GM12878 (cell line): ENCODE measurements around the gene ZXDC. TPM values are rescaled to one million over a fixed set of nuclear protein-coding genes. Genes with fewer than 3 reads are reported as not detected.

Experiments
- ATAC-seq: fragments of 200-7000 bp; cut with Tn5 transposase; 3 replicates; pipeline ENCODE4 v1.9.1; 2020; ENCODE audit warnings: mild to moderate bottlenecking, moderate library complexity
- BruUV-seq: library from RNA; stranded (reverse); fragments of 400-500 nt; replicated peaks from 2 replicates; lab custom pipeline; 2021; lab: Mats Ljungman, UMichigan
- CTCF ChIA-PET: fragments of 300-600 bp; sonication (Branson Sonifier 250); formaldehyde crosslinking; extraction: SDS; loops from one replicate; lab custom pipeline; 2021; ENCODE audit warnings: inconsistent platforms; lab: Yijun Ruan, JAX
- POLR2A ChIA-PET: fragments of 350-600 bp; formaldehyde crosslinking; extraction: SDS; loops from one replicate; lab custom pipeline; 2021; ENCODE audit warnings: inconsistent platforms; lab: Charles Lee
- RAD21 ChIA-PET: fragments of 300-600 bp; sonication (Branson Sonifier 250); formaldehyde crosslinking; loops from one replicate; lab custom pipeline; 2023; ENCODE audit warnings: antibody characterized with exemption; ENCODE audit not compliant: unreplicated experiment; lab: Charles Lee
- SMC1A ChIA-PET: fragments of 300-600 bp; sonication (Branson Sonifier 250); formaldehyde crosslinking; loops from one replicate; lab custom pipeline; 2023; ENCODE audit not compliant: unreplicated experiment, uncharacterized antibody; lab: Charles Lee
- DNase-seq: peaks from one replicate; pipeline ENCODE4 v3.0.0-alpha.2; 2011; ENCODE audit warnings: low read depth, low spot score
- FAIRE-seq: peaks from 3 replicates; lab custom pipeline; 2011; peaks lifted over from hg19 to GRCh38; lab: Jason Lieb, UNC
- H2AFZ ChIP-seq: 2 replicates; pipeline ENCODE4 v1.6.0; 2011; ENCODE audit warnings: low read depth, low read length, control low read depth; ENCODE audit not compliant: control insufficient read depth
- H3K27ac ChIP-seq: 2 replicates; pipeline ENCODE4 v1.5.1; 2011; ENCODE audit warnings: control low read depth; ENCODE audit not compliant: control insufficient read depth, insufficient read depth
- H3K27me3 ChIP-seq, 2 experiments: replicated peaks in 1 of 2; 2 replicates each; pipeline versions ENCODE4 v1.6.0 to v1.6.1; 2011; ENCODE audit warnings: low read length in 1 of 2; ENCODE audit not compliant: control insufficient read depth in 2 of 2, insufficient read depth in 2 of 2
- H3K36me3 ChIP-seq, 2 experiments: 2 replicates each; pipeline ENCODE4 v1.5.1; 2011; ENCODE audit warnings: low read length in 1 of 2; ENCODE audit not compliant: control insufficient read depth in 2 of 2, insufficient read depth in 2 of 2
- H3K4me1 ChIP-seq: 2 replicates; pipeline ENCODE4 v1.6.1; 2011; ENCODE audit warnings: mild to moderate bottlenecking, low read length, moderate library complexity, mixed read lengths; ENCODE audit not compliant: control insufficient read depth, insufficient read depth
- H3K4me2 ChIP-seq: 2 replicates; pipeline ENCODE4 v1.6.0; 2011; ENCODE audit warnings: control low read depth; ENCODE audit not compliant: control insufficient read depth, insufficient read depth
- H3K4me3 ChIP-seq: fragments of 200-600 bp; sonication (generic); 2 replicates; pipeline ENCODE4 v1.5.1; 2016
- H3K79me2 ChIP-seq: 2 replicates; pipeline ENCODE4 v1.6.0; 2011; ENCODE audit warnings: low read length; ENCODE audit not compliant: control insufficient read depth, insufficient read depth
- H3K9ac ChIP-seq: 2 replicates; pipeline ENCODE4 v1.8.0; 2011; ENCODE audit warnings: low read length, control low read depth, mixed read lengths; ENCODE audit not compliant: control insufficient read depth, insufficient read depth
- H3K9me3 ChIP-seq: replicated peaks from 3 replicates; pipeline ENCODE4 v1.5.1; 2011; ENCODE audit warnings: mild to moderate bottlenecking, low read length; ENCODE audit not compliant: control insufficient read depth, insufficient read depth
- H4K20me1 ChIP-seq: 2 replicates; pipeline ENCODE4 v1.6.0; 2011; ENCODE audit not compliant: control insufficient read depth, insufficient read depth
- NRF1 ChIP-seq: conservative IDR thresholded peaks from 2 replicates; pipeline ENCODE4 v1.6.1; 2011; ENCODE audit warnings: mild to moderate bottlenecking, low read depth, low read length, improper control_type of control experiment
- POU2F2 ChIP-seq: IDR thresholded peaks from 3 replicates; pipeline ENCODE4 v1.6.1; 2011; ENCODE audit warnings: low read depth, mild to moderate bottlenecking, low read length, borderline replicate concordance
- SP1 ChIP-seq: IDR thresholded peaks from one replicate; pipeline ENCODE4 v1.6.1; 2011; ENCODE audit warnings: low read depth, low read length
- YBX1 ChIP-seq: fragments of 450-650 bp; IDR thresholded peaks from 2 replicates; pipeline ENCODE4 v1.6.1; 2016; ENCODE audit warnings: antibody characterized with exemption
- WGBS: methylation state at CpG from one replicate; pipeline ENCODE4 v1.1.6; 2016; ENCODE audit warnings: low lambda C conversion rate; ENCODE audit not compliant: insufficient replicate concordance, insufficient coverage; ENCODE audit errors: missing lambda C conversion rate; 5-methylcytosine and 5-hydroxymethylcytosine counted together
- in situ Hi-C: fragments of 300-500 bp; cut with MboI; formaldehyde crosslinking; loops from 9 replicates; pipeline ENCODE4 v1.14.3; 2018; ENCODE audit warnings: mixed read lengths
- intact Hi-C: fragments of 100-400 bp; cut with micrococcal nuclease; formaldehyde crosslinking; loops from one replicate; pipeline ENCODE4 v1.14.2; 2022; ENCODE audit not compliant: unreplicated experiment
- polyA plus RNA-seq, 11 experiments: library from polyadenylated mRNA; depleted of rRNA in 4 of 11; unstranded in 6 of 11; stranded (reverse) in 5 of 11; fragments of >200 nt; fragmentation: Nextera tagmentation in 4 of 11; fragmentation: Illumina TruSeq in 1 of 11; extraction: Ambion mirVana in 4 of 11; extraction: Trizol in 1 of 11; gene quantifications; 1 replicate in 1 of 11; 2 replicates in 10 of 11; pipeline versions ENCODE4 v1.2.1 to v1.2.3, GENCODE V29; 2011 to 2016; ENCODE audit warnings: inconsistent platforms in 2 of 11, missing spikeins in 2 of 11, low read depth in 1 of 11
- total RNA-seq, 4 experiments: library from RNA; depleted of rRNA in 3 of 4; stranded (reverse); fragments of >200 nt in 3 of 4; fragmentation: Illumina TruSeq in 1 of 4; extraction: Trizol in 1 of 4; gene quantifications; 2 replicates each; pipeline versions ENCODE4 v1.2.1 to v1.2.3, GENCODE V29; 2013 to 2021
- TF ChIP-seq, protein P1 (sequence below): IDR thresholded peaks from 2 replicates; pipeline ENCODE4 v1.6.1; 2011; ENCODE audit warnings: low read depth, low read length, improper control_type of control experiment, borderline replicate concordance
- TF ChIP-seq, protein P2 (sequence below): IDR thresholded peaks from 2 replicates; pipeline ENCODE4 v1.6.1; 2012; ENCODE audit warnings: mild to moderate bottlenecking, low read depth, low read length
- TF ChIP-seq, protein P3 (sequence below): fragments of 450-650 bp; formaldehyde crosslinking; IDR thresholded peaks from 2 replicates; pipeline ENCODE4 v1.4.0; 2022; ENCODE audit warnings: mild to moderate bottlenecking, moderate library complexity

The ZXDC gene
- total and polyA plus RNA-seq, 10 of the 15 experiments (the other 5 are each of a cell fraction or from before 2014, with no cell fraction given) = 0.72 to 15.3 (median 8.5) TPM

DNA sequence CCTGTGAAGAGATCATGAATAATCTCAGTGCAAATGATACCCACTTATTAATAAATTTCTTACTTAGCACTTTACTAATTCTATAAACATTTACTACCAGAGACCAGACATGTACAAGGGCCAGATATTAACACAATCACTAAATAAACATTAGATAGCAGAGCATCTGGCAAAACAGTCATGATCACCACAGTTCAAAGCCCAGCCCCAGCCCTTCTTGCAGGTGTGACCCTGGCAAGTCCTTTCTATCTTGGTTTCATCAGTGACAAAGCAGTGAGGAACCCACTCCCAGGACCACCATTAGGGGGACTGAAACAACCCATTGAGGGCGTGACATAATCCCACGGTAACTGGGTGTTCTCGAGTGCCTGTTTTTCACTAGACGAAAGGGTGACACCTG lies 11.6 kb downstream of the ZXDC start:
- intact Hi-C loops = no loop called here
- peaks cover 32 to 40% of the 10 kb centered on the region in 2 experiments for H3K36me3 ChIP-seq
- DNase-seq (no peak), FAIRE-seq (no peak), ATAC-seq (no peak)
- TF ChIP-seq POU2F2 (no peak), NRF1 (no peak), SP1 (no peak), YBX1 (no peak)
- TF ChIP-seq, protein P1, sequence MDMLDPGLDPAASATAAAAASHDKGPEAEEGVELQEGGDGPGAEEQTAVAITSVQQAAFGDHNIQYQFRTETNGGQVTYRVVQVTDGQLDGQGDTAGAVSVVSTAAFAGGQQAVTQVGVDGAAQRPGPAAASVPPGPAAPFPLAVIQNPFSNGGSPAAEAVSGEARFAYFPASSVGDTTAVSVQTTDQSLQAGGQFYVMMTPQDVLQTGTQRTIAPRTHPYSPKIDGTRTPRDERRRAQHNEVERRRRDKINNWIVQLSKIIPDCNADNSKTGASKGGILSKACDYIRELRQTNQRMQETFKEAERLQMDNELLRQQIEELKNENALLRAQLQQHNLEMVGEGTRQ = no peak
- TF ChIP-seq, protein P2, sequence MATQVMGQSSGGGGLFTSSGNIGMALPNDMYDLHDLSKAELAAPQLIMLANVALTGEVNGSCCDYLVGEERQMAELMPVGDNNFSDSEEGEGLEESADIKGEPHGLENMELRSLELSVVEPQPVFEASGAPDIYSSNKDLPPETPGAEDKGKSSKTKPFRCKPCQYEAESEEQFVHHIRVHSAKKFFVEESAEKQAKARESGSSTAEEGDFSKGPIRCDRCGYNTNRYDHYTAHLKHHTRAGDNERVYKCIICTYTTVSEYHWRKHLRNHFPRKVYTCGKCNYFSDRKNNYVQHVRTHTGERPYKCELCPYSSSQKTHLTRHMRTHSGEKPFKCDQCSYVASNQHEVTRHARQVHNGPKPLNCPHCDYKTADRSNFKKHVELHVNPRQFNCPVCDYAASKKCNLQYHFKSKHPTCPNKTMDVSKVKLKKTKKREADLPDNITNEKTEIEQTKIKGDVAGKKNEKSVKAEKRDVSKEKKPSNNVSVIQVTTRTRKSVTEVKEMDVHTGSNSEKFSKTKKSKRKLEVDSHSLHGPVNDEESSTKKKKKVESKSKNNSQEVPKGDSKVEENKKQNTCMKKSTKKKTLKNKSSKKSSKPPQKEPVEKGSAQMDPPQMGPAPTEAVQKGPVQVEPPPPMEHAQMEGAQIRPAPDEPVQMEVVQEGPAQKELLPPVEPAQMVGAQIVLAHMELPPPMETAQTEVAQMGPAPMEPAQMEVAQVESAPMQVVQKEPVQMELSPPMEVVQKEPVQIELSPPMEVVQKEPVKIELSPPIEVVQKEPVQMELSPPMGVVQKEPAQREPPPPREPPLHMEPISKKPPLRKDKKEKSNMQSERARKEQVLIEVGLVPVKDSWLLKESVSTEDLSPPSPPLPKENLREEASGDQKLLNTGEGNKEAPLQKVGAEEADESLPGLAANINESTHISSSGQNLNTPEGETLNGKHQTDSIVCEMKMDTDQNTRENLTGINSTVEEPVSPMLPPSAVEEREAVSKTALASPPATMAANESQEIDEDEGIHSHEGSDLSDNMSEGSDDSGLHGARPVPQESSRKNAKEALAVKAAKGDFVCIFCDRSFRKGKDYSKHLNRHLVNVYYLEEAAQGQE = no peak
- TF ChIP-seq, protein P3, sequence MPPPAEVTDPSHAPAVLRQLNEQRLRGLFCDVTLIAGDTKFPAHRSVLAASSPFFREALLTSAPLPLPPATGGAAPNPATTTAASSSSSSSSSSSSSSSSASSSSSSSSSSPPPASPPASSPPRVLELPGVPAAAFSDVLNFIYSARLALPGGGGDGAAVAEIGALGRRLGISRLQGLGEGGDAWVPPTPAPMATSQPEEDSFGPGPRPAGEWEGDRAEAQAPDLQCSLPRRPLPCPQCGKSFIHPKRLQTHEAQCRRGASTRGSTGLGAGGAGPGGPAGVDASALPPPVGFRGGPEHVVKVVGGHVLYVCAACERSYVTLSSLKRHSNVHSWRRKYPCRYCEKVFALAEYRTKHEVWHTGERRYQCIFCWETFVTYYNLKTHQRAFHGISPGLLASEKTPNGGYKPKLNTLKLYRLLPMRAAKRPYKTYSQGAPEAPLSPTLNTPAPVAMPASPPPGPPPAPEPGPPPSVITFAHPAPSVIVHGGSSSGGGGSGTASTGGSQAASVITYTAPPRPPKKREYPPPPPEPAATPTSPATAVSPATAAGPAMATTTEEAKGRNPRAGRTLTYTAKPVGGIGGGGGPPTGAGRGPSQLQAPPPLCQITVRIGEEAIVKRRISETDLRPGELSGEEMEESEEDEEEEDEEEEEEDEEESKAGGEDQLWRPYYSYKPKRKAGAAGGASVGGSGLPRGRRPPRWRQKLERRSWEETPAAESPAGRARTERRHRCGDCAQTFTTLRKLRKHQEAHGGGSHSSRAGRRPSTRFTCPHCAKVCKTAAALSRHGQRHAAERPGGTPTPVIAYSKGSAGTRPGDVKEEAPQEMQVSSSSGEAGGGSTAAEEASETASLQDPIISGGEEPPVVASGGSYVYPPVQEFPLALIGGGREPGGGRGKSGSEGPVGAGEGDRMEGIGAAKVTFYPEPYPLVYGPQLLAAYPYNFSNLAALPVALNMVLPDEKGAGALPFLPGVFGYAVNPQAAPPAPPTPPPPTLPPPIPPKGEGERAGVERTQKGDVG (CRISPR knock-in tag) = no peak
- no peaks in the 10 kb centered on the region for H3K9me3 ChIP-seq
- H3K4me3 ChIP-seq = no peak overlapping the region
- no peaks in the 10 kb centered on the region for H3K4me1 ChIP-seq
- in situ Hi-C loops = no loop called here
- POLR2A ChIA-PET = no interaction called here
- no peak overlapping the region for H3K27ac ChIP-seq
- H3K4me2 ChIP-seq = no peak overlapping the region
- H4K20me1 ChIP-seq = no peaks in the 10 kb centered on the region; the same call in 1 of the 2 replicates
- CTCF ChIA-PET = no interaction called here
- no peak overlapping the region for H2AFZ ChIP-seq
- SMC1A ChIA-PET = no interaction called here
- RAD21 ChIA-PET = no interaction called here
- H3K79me2 ChIP-seq = no peaks in the 10 kb centered on the region
- no peak overlapping the region for H3K9ac ChIP-seq
- H3K27me3 ChIP-seq = no peaks in the 10 kb centered on the region
- BruUV-seq = no TSS peak
- WGBS = 88% methylated on average over 4 of the region's 4 CpGs
